ENCODE data around the gene NCF4. TPM values are rescaled to one million over a fixed set of nuclear protein-coding genes. Genes with fewer than 3 reads are reported as not detected.

NCF4 gene
- total RNA-seq, 1 experiment from 2014 or later = not detected

DNA sequence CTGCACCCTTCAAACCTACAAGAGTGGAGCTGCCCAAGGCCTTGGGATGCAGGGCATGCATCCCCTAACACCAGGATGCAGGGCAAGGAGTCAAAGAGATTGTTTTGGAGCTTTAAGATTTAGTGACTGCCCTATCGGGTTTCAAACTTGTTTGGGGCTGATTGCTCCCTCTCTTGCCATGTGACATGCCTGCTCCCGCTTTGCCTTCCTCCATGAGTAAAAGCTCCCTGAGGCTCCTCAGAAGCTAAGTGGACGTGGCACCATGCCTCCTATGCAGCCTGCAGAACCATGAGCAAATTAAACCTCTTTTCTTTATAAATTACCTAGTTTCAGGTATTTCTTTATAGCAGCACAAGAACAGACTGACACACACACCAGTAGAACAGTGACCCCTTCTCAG is 36.8 kb downstream of the NCF4 start:
- ChIA-PET CTCF (no interaction called here), POLR2A (no interaction called here)
- H3K27me3 ChIP-seq (ENCODE audit: control insufficient read depth, insufficient read depth, low read length) = no peaks in the 10 kb centered on the region
- in situ Hi-C loops (cut with HindIII; ENCODE audit: low pct_unique_long_range_greater_than_20kb, low sequenced_read_pairs) (no loop called here), intact Hi-C loops (cut with micrococcal nuclease; ENCODE audit: unreplicated experiment) (no loop called here)
- no peaks in the 10 kb centered on the region for H3K9me3 ChIP-seq (ENCODE audit: control insufficient read depth, insufficient read depth, low read depth, low read length)
- H3K4me3 ChIP-seq (ENCODE audit: low read depth in 2 of 2, low read length in 2 of 2) = no peak overlapping the region
- H3K27ac ChIP-seq (ENCODE audit: low read length) = no peak overlapping the region
- TF ChIP-seq, protein P1, sequence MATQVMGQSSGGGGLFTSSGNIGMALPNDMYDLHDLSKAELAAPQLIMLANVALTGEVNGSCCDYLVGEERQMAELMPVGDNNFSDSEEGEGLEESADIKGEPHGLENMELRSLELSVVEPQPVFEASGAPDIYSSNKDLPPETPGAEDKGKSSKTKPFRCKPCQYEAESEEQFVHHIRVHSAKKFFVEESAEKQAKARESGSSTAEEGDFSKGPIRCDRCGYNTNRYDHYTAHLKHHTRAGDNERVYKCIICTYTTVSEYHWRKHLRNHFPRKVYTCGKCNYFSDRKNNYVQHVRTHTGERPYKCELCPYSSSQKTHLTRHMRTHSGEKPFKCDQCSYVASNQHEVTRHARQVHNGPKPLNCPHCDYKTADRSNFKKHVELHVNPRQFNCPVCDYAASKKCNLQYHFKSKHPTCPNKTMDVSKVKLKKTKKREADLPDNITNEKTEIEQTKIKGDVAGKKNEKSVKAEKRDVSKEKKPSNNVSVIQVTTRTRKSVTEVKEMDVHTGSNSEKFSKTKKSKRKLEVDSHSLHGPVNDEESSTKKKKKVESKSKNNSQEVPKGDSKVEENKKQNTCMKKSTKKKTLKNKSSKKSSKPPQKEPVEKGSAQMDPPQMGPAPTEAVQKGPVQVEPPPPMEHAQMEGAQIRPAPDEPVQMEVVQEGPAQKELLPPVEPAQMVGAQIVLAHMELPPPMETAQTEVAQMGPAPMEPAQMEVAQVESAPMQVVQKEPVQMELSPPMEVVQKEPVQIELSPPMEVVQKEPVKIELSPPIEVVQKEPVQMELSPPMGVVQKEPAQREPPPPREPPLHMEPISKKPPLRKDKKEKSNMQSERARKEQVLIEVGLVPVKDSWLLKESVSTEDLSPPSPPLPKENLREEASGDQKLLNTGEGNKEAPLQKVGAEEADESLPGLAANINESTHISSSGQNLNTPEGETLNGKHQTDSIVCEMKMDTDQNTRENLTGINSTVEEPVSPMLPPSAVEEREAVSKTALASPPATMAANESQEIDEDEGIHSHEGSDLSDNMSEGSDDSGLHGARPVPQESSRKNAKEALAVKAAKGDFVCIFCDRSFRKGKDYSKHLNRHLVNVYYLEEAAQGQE (IDR thresholded peaks at IDR 0.05; ENCODE audit: insufficient read depth in 1 of 2, low read depth in 2 of 2, low read length in 1 of 2) = no peak
- TF ChIP-seq POLR2AphosphoS5 (IDR thresholded peaks at IDR 0.05; ENCODE audit: low read depth, low read length) (no peak), TCF7L2 (IDR thresholded peaks at IDR 0.05; ENCODE audit: low read depth, low read length) (no peak), SIN3A (IDR thresholded peaks at IDR 0.05; ENCODE audit: borderline replicate concordance, insufficient read depth, low read depth, low read length) (no peak)
- TF ChIP-seq, protein P2, sequence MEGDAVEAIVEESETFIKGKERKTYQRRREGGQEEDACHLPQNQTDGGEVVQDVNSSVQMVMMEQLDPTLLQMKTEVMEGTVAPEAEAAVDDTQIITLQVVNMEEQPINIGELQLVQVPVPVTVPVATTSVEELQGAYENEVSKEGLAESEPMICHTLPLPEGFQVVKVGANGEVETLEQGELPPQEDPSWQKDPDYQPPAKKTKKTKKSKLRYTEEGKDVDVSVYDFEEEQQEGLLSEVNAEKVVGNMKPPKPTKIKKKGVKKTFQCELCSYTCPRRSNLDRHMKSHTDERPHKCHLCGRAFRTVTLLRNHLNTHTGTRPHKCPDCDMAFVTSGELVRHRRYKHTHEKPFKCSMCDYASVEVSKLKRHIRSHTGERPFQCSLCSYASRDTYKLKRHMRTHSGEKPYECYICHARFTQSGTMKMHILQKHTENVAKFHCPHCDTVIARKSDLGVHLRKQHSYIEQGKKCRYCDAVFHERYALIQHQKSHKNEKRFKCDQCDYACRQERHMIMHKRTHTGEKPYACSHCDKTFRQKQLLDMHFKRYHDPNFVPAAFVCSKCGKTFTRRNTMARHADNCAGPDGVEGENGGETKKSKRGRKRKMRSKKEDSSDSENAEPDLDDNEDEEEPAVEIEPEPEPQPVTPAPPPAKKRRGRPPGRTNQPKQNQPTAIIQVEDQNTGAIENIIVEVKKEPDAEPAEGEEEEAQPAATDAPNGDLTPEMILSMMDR (IDR thresholded peaks at IDR 0.05) = no peak
- BruUV-seq (replicated peaks) = no TSS peak
- no peaks in the 10 kb centered on the region for H3K4me1 ChIP-seq (ENCODE audit: control insufficient read depth, insufficient read depth, low read length)
- DNase-seq (ENCODE audit: low read depth, low spot score) = no peak
- no peaks in the 10 kb centered on the region for H3K36me3 ChIP-seq (ENCODE audit: control insufficient read depth, insufficient read depth, low read length)
- ATAC-seq = no peak

DNA sequence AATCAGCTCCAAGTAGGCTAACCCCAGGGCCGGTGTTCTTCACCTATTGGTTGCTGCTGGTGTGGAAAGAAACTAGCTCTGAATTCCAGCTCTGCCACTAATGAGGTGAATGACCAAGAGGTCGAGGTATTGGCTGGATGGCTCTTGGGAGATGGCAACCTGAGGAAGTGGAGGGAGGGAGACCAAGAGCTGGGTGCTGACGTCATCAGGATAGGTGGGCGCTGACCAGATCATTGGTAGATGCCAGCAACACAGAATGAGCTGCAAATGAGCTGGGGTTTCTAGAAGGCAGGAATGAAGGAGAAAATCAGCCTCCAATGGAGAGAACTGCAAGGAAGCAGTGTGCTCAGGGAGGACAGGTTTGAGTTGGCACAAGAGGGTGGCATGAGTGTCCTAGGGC is 37.9 kb downstream of the NCF4 start:
- no TSS peak for BruUV-seq (replicated peaks)
- ChIA-PET POLR2A (no interaction called here), CTCF (no interaction called here)
- no peak for DNase-seq (ENCODE audit: low read depth, low spot score)
- no peaks in the 10 kb centered on the region for H3K27me3 ChIP-seq (ENCODE audit: control insufficient read depth, insufficient read depth, low read length)
- intact Hi-C loops (cut with micrococcal nuclease; ENCODE audit: unreplicated experiment) (no loop called here), in situ Hi-C loops (cut with HindIII; ENCODE audit: low pct_unique_long_range_greater_than_20kb, low sequenced_read_pairs) (no loop called here)
- H3K27ac ChIP-seq (ENCODE audit: low read length) = no peak overlapping the region
- no peaks in the 10 kb centered on the region for H3K9me3 ChIP-seq (ENCODE audit: control insufficient read depth, insufficient read depth, low read depth, low read length)
- H3K36me3 ChIP-seq (ENCODE audit: control insufficient read depth, insufficient read depth, low read length) = no peaks in the 10 kb centered on the region
- no peak overlapping the region for H3K4me3 ChIP-seq (ENCODE audit: low read depth in 2 of 2, low read length in 2 of 2)
- ATAC-seq = no peak
- no peaks in the 10 kb centered on the region for H3K4me1 ChIP-seq (ENCODE audit: control insufficient read depth, insufficient read depth, low read length)
- TF ChIP-seq, protein P2 (IDR thresholded peaks at IDR 0.05) = no peak
- no peak for TF ChIP-seq TCF7L2 (IDR thresholded peaks at IDR 0.05; ENCODE audit: low read depth, low read length)
- TF ChIP-seq POLR2AphosphoS5 (IDR thresholded peaks at IDR 0.05; ENCODE audit: low read depth, low read length) = no peak
- TF ChIP-seq SIN3A (IDR thresholded peaks at IDR 0.05; ENCODE audit: borderline replicate concordance, insufficient read depth, low read depth, low read length) = no peak
- TF ChIP-seq, protein P1 (IDR thresholded peaks at IDR 0.05; ENCODE audit: insufficient read depth in 1 of 2, low read depth in 2 of 2, low read length in 1 of 2) = no peak

All from Panc1 (cell line).